OCI-LY3 (cell line): ENCODE results near the gene IFT80.

ENCODE experiments used
- H2AFZ ChIP-seq: fragments of 200-600, 300-600 bp; shearing (Covaris generic); 2 replicates; pipeline ENCODE4 v1.6.0; 2014; ENCODE audit warnings: antibody characterized with exemption, low read depth, low read length
- H3K27ac ChIP-seq: fragments of 200-600, 300-600 bp; sonication (generic); 2 replicates; pipeline ENCODE4 v1.5.1; 2014; ENCODE audit warnings: mild to moderate bottlenecking, low read length, moderate library complexity, mixed read lengths
- H3K27me3 ChIP-seq: fragments of 200-600, 300-600 bp; sonication (generic); 2 replicates; pipeline ENCODE4 v1.6.1; 2014; ENCODE audit warnings: low read depth, low read length, mixed read lengths
- H3K36me3 ChIP-seq: fragments of 200-600, 300-600 bp; sonication (generic); replicated peaks from 2 replicates; pipeline ENCODE3; 2014; ENCODE audit warnings: low read depth, low read length, mixed read lengths
- H3K4me1 ChIP-seq: fragments of 300-600, 200-600 bp; sonication (generic); 2 replicates; pipeline ENCODE4 v1.6.1; 2014; ENCODE audit warnings: low read length, mixed read lengths
- H3K4me2 ChIP-seq: fragments of 200-600, 300-600 bp; sonication (generic); 2 replicates; pipeline ENCODE4 v1.6.1; 2014; ENCODE audit warnings: low read length, mixed read lengths
- H3K4me3 ChIP-seq: fragments of 300-600, 200-600 bp; sonication (generic); 2 replicates; pipeline ENCODE4 v1.5.1; 2014; ENCODE audit warnings: antibody characterized with exemption, mild to moderate bottlenecking, low read length, moderate library complexity
- H3K79me2 ChIP-seq: fragments of 300-600, 200-600 bp; shearing (Covaris generic); 2 replicates; pipeline ENCODE4 v1.6.1; 2014; ENCODE audit warnings: mild to moderate bottlenecking, low read length, mixed read lengths
- H3K9ac ChIP-seq: fragments of 300-600, 200-600 bp; shearing (Covaris generic); 2 replicates; pipeline ENCODE4 v1.6.0; 2014; ENCODE audit warnings: mild to moderate bottlenecking, low read length, moderate library complexity
- H3K9me3 ChIP-seq: fragments of 200-600, 300-600 bp; shearing (Covaris generic); 2 replicates; pipeline ENCODE4 v1.6.1; 2014; ENCODE audit warnings: low read length, mixed read lengths; ENCODE audit not compliant: insufficient read depth
- H4K20me1 ChIP-seq: fragments of 200-600, 300-600 bp; sonication (generic); 2 replicates; pipeline ENCODE4 v1.6.1; 2016; ENCODE audit warnings: low read length, mixed read lengths; ENCODE audit not compliant: insufficient read depth
- CTCF ChIP-seq: fragments of 200-600, 300-600 bp; sonication (generic); IDR thresholded peaks from 2 replicates; pipeline ENCODE4 v1.5.1; 2014; ENCODE audit warnings: antibody characterized with exemption, low read length, low read depth
- EZH2phosphoT487 ChIP-seq: fragments of 200-600 bp; shearing (Covaris generic); IDR thresholded peaks from 2 replicates; pipeline ENCODE4 v1.6.1; 2018; ENCODE audit warnings: antibody characterized with exemption, mixed run types, low read depth

Gene IFT80

GRCh38 chr3:160435095-160435494 is 36.1 kb upstream of the IFT80 start:
- no peak overlapping the region for H3K27ac ChIP-seq
- H3K4me3 ChIP-seq = no peak overlapping the region
- peaks cover 87% of the 10 kb centered on the region for H3K79me2 ChIP-seq
- no peak overlapping the region for H2AFZ ChIP-seq
- H3K9me3 ChIP-seq = no peaks in the 10 kb centered on the region
- no peak overlapping the region for H3K4me2 ChIP-seq
- H3K4me1 ChIP-seq = no peaks in the 10 kb centered on the region
- TF ChIP-seq CTCF (no peak), EZH2phosphoT487 (no peak)
- 0 out of 2 replicates have a peak, but pooled peaks cover 2% of the 10 kb centered on the region for H4K20me1 ChIP-seq
- H3K36me3 ChIP-seq = peaks cover 76% of the 10 kb centered on the region
- H3K9ac ChIP-seq = no peak overlapping the region
- H3K27me3 ChIP-seq = no peaks in the 10 kb centered on the region

DNA sequence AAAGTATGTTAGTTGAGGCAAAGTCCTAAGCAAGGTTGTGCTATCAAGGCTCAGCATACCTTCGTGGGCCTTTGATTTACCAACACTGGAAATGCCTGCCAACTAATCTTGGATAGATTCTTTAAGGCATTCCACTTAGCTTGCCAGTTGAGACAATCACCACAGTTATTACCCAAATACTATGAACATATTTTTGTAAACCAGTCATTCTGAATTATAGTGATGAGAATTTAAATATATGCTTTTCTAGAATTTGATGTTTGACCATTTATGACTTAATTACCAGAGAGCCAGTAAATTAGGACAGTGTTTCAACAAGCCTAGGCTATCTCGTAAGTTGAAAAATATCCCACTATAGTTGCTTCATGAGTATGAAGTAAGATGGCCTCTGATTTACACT is 35.0 kb upstream of the IFT80 start:
- TF ChIP-seq EZH2phosphoT487 = no peak
- TF ChIP-seq CTCF = no peak

DNA sequence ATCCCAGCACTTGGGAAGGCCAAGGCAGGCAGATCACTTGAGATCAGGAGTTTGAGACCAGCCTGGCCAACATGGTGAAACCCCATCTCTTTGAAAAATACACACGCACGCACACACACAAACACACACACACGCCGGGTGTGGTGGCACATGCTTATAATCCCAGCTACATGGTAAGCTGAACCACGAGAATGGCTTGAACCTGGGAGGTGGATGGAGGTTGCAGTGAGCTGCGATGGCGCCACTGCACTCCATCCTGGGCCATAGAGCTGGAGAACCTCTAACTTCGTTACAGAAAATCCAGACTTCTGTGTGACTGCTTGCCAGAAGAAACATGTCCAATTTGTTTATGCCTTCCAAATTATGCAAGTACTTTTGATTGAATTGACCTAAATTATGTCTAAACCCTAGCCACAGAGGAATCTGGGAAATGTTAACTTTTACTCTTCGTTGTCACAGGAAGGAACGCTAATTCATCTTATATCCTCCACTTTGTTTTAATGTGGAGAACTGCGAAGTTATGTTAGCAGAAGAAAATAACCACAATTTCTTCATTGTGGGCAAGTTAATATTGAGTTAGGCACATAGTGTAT is 28.9 kb upstream of the IFT80 start:
- no peak overlapping the region for H3K27ac ChIP-seq
- no peaks in the 10 kb centered on the region for H4K20me1 ChIP-seq
- peaks cover 74% of the 10 kb centered on the region for H3K79me2 ChIP-seq
- no peaks in the 10 kb centered on the region for H3K4me1 ChIP-seq
- no peak overlapping the region for H2AFZ ChIP-seq
- peaks cover 83% of the 10 kb centered on the region for H3K36me3 ChIP-seq
- TF ChIP-seq EZH2phosphoT487 = no peak
- no peak for TF ChIP-seq CTCF
- H3K9me3 ChIP-seq = no peaks in the 10 kb centered on the region
- no peaks in the 10 kb centered on the region for H3K27me3 ChIP-seq
- no peak overlapping the region for H3K9ac ChIP-seq
- H3K4me2 ChIP-seq = no peak overlapping the region
- no peak overlapping the region for H3K4me3 ChIP-seq

More for the DNA sequence above, 35.0 kb upstream of the IFT80 start:
- H3K36me3 ChIP-seq = peaks cover 73% of the 10 kb centered on the region
- H3K79me2 ChIP-seq = peaks cover 79% of the 10 kb centered on the region
- no peak overlapping the region for H3K4me3 ChIP-seq
- no peaks in the 10 kb centered on the region for H3K27me3 ChIP-seq
- no peak overlapping the region for H3K27ac ChIP-seq
- H3K4me2 ChIP-seq = no peak overlapping the region
- no peaks in the 10 kb centered on the region for H3K4me1 ChIP-seq
- H2AFZ ChIP-seq = no peak overlapping the region
- 0 out of 2 replicates have a peak, but pooled peaks cover 2% of the 10 kb centered on the region for H4K20me1 ChIP-seq
- no peaks in the 10 kb centered on the region for H3K9me3 ChIP-seq
- H3K9ac ChIP-seq = no peak overlapping the region

DNA sequence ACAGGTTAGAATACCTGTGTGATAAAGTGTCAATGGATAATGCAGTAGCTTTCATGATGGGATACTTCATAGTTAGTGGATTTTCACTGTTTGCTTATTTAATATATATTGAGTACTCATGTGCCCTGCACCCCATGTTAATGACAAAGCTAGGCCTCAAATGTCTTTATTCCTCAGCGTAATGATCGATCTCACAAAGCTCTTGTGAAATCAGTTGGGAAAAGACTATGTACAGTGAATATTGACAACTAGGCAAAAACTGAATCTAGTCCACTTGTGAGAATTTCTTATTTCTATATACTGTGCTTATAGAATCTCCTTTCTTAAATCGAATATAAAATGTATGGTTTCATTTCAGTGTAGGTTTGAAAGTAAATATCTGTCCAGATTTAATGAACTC is 18.3 kb upstream of the IFT80 start:
- H3K4me1 ChIP-seq = no peaks in the 10 kb centered on the region
- no peak overlapping the region for H3K4me3 ChIP-seq
- no peaks in the 10 kb centered on the region for H3K9me3 ChIP-seq
- TF ChIP-seq CTCF = no peak
- no peak overlapping the region for H3K9ac ChIP-seq
- peaks cover 9% of the 10 kb centered on the region; the same call in 1 of the 2 replicates for H4K20me1 ChIP-seq
- peaks cover 82% of the 10 kb centered on the region for H3K36me3 ChIP-seq
- H3K27ac ChIP-seq = no peak overlapping the region
- H3K79me2 ChIP-seq = peaks cover 89% of the 10 kb centered on the region
- H2AFZ ChIP-seq = no peak overlapping the region
- no peak overlapping the region for H3K4me2 ChIP-seq
- H3K27me3 ChIP-seq = no peaks in the 10 kb centered on the region
